Activated CD8-positive, alpha-beta memory T cell treated with anti-CD3 and anti-CD28 coated beads for 1 hour (primary cell): ENCODE measurements around the gene TMEM72.
A peak's percentile ranks its signal among the peaks of the same experiment; 100 is the strongest.

Experiments
- DNase-seq, 2 donors: peaks; one replicate each; pipeline ENCODE4 v3.0.0-alpha.2; 2020; ENCODE audit warnings: low read depth in 1 of 2; ENCODE audit errors: extremely low read depth in 1 of 2

TMEM72 gene

DNA sequence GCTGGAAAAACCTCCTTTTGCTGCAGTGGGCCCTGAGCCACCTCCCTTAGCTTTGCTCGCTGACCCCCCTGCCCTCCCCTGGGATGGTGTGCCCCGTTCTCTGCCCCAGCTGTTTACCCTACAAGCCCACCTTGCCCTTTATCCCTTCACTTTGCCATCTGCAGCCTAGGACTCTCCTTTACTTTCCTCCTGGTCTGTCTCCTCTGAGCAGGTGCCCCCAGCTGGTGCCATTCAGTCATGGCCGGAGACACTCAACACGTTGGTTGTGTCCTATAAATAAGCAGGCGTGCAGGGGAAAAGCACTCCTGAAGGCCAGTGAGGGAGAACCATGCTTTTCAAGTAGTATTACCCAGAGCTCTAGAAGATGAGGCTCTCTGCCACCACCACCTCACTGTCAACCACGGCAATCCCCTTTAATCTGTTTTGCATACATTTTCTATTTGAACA is 54.5 kb downstream of the TMEM72 start:
- no peak for DNase-seq

DNA sequence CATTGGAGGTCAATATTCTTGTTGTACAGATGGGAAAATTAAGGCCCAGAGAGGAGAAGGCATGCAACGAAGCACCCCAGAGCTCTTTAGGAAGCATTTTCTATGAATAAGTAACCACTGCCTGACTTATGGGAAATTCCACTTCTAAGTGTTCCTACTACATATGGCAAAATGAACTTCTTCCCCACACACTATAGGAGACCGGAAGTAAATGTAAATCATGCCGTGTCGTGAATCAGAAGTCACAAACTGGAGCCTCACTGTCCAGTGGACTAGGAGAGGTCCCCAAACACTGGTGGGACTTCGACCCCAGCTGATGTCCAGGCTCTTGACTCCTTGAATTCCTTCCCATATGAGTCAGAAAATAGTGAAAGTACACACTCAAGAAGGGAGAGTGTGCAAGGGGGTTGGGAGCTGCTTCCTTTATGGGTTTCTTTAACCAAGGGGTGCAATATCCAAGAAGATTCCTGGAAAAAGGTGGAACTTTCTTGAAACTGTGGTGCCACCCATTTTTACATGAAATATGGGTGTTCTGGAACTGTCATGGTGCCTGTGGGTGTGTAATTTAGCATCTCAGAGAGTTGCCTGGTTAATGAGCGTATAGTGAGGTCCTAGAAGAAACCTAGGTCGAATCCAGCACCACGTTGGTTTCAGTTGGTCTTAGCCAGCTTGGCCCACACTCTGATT is 55.1 kb downstream of the TMEM72 start:
- no peak for DNase-seq

DNA sequence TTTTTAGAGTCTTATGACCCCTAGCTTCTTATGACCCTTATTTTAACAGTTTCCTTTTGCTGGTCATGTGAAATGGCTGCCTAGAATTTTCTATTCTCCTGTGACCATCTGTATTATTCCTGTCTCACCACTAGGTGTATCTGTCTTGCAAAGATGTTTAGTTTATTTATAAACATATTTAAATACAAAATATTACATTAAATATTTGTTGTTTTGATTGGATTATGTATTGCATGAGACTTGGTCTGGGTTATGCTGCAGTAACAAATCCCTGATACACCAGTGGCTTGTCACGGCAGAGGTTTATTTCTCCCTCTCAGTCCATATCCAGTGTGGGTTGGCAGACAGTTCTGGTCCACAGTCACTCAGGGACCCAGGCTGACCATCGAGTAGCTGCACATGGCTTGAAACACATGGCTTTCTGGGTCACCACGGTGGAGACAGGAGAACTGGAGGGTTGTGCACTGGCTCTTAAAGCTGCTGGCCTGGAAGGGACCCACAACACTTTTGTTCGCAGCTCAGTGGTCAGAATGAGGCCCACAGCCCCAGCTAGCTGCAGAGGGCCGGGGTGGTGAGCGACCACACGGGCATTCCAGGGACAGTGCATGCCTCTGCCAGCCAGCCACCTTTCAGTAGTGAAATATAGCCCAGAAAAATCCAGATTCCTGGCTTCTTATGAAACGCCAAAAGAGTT is 55.8 kb downstream of the TMEM72 start:
- DNase-seq = no peak

DNA sequence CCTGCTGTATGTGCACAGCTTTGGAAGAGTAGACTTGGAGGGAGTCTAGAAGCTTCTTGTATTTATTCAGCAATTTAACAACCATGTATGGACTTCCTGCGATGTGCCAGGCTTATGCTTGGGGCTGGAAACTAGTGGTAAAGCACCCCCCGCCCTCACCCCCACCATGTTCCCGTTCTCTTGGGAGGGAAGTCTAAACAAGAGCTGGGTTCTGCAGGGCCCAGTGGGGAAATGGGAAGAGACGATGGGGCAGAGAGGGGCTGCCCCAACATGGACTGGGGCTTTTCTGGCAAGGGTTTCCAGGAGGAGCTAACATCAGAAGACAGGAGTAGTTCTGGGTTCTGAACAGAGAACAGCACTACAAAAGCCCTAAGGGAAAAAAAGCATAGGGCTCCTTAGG is 56.5 kb downstream of the TMEM72 start:
- DNase-seq = no peak

DNA sequence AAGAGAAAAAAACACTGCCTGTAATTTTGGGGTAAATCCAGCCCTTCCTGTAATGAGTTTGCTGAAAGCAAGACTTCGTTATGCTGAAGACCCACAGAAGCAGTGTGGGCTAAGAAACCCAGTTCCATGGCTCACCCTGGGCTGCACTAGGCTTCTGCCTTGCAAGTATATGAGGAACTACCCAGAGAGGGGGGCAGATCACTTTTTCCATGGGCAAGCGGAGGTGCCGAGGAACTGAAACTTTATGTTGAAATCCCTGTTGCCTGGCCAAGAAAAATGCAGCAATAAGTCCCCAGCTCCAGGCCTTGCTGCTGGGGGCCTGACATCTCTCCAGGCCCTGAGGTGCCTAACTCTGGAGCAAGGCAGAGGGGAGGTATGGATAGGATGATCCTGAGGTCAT is 57.0 kb downstream of the TMEM72 start:
- no peak for DNase-seq

DNA sequence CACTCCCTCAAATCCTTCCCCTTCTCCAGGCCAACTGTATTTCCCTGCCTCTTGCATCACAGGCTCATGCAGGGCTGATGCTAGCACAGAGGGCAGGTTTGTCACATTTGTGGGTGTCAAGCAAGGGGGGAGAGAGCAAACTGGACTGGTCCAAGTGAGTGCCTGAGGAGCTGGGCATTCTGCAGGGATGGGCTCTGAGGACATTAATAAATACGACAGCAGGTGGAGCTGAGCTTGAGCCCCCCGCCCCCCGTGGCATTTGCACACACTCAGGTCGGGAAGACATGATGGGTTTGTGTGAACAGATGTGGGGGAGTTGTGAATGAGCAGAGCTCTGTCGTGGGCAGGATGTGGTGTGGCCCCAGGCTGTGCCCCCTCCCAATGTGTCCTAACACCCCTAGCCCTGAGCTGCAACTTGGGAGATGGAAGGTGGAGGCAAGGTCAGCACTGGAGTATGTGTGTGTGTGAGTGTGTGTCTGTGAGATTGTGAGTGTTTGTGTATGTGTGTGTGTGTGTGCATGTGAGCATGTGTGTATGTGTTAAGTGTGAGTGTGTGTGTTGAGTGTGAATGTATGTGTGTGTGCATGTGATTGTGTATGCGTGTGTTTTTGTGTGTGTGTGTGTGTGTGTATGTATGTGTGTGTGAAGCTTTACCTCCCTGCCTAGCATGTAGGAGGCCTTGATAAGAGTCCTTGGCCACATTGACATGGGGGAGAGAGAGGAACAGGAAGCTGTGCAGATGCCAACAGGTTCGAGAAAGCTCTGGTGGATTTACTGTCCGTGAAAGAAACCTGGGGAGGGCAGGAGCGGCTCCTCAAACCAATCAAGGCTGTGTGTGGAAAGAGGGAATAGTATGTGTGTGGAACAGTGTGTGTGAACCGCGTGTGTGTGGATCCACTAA is 57.6 kb downstream of the TMEM72 start:
- no peak for DNase-seq

DNA sequence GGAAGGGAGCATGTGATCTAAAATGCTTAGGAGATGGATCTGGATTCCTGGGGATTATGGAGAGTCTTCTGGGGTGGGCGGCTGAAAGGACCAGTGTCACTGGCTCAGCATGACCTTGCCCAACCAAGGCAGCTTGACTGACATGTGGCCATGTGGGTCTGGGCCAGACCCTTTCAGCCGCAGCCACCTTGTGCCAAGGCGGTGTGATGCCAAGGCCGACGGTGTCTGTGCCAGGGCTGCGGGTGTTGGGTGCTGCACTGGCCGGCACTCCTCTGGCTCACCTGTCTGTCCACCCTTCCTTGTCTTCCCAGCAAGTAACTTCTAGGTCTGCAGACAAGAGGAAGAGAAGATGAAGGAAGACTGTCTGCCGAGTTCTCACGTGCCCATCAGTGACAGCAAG is 58.7 kb downstream of the TMEM72 start:
- no peak for DNase-seq

DNA sequence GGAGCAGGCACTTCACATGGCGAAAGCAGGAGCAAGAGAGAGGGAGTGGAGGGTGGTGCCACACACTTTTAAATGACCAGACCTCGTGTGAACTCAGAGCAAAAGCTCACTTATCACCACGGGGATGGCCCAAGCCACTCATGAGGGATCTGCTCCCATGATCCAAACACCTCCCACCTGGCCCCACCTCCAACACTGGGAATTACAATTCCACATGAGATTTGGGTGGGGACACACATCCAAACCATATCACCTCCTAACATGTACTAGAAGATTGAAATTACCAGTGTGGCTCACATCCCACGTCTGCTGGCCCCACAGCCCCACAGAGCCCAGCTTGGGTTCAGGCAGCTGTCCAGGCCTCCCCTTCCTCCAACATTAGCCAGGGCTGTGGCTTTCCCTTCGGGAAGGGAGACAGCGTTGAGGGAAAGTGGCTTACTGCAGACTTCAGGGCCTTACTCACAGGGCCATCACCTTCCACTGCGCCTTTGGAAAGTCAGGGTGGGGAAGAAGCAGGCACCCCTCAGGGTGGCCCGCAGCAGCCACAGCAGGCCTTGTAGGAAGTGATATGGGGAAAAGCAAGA is 59.8 kb downstream of the TMEM72 start:
- no peak for DNase-seq

DNA sequence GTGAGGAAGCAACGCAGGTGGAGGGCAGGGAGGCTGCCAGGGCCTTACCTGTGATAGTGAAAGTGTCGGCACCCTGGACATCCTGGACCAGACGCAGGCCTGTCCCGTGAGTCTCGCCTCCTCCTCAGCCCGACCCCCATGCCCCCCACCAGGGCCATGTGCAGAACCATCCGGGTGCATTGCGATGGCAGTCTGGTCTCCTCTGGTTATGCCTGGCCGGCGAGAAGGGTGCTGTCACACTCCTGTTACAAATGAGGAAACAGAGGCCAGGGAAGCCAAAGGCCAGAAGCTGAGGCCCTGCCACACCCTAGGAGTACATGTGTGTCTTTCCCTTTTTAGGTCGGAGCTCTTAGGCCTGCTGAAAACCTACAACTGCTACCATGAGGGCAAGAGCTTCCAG is 60.3 kb downstream of the TMEM72 start:
- DNase-seq = no peak

DNA sequence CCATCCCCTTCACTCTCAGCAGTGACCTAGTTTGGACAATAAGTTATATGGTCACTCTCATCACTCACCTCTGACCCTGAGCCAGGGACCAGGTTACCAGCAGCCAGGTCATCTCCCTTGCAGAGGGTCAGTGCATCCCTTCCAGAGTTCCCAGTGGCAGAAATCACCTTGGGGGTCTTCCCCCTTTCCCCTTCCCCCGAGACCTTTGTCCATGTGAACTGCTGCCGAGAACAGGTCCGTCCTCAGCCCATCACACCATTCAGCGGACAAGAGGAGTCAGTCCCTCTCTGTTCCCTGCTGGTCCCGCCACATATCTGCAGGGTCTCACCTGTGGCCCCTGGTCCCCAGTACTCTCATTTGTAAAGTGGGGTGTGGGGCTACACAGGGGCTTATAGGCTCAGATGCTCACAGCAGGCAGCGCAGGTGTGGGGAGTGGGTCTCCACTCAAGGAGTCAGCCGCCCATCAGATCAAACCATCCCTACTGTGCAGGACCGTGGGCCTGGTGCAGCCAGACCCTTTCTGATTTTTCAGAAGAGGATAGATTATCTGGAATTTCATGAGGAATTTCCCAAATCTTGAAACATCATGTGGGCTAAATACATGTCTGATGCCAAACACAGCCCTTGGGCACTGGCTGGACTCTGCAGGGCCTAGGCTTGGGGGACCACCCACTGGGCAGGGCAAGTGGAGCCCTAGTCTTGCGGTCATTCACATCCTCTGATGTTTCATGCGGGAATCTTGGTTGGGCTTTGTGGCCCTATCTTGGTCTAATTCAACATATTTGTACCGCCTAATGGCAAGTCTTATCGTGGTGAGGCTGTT is 61.0 kb downstream of the TMEM72 start:
- no peak for DNase-seq

DNA sequence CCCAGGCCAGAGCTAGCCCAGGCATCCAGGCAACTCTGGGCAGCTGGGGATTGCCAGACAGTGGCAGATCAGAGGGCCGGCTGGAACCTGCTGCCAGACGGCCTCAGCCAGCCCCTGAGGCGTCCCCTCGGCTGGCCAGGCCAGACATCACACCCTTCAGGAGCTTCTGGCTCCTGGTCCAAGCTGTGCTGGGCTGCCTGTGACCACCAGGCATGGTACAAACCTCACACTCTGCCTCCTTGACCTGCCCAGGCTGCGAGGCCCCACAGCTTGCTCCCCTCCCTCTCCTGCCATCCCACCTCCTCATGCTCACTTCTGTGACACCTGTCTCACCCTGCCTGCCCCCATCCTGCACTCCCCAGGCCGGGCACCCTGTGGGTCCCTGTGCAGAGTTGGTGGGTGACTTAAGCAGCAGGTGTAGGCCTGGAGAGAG is 61.8 kb downstream of the TMEM72 start:
- no peak for DNase-seq

DNA sequence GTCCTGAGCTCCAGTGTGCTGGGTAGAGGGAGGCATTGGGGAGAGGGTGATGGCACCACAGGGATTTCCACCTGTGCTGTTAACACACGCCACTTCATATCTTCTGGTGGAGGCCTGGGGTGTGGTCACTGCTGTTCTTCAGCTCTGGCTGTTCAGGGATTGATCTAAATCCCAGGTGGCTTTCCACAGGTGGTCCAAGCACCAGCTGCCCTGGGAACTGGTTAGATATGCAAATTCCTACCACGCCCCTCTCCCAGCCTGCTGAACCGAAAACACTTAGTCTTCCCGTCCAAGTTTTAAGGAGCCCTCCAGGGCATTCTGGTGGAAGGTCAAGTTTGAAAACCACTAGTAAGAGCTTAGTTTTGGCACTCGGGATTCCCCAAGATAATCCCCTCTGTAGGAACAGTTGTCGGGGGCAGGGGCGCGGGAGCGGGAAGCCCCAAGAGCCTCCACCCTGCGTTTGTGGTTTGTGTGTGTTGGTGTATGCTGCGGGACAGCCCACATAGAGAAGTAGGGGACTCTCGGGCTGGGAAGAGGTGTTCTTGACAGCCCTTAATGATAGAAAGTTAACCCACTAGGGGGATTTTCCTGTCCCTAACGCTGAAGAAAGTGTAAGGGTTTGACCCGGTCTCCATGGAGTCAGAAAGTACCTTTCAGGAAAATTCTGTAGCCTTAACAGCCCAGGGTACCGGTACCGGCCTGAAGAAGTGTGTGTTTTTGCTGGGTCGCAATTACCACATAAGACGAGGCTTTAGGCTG is 62.4 kb downstream of the TMEM72 start:
- DNase-seq = no peak

DNA sequence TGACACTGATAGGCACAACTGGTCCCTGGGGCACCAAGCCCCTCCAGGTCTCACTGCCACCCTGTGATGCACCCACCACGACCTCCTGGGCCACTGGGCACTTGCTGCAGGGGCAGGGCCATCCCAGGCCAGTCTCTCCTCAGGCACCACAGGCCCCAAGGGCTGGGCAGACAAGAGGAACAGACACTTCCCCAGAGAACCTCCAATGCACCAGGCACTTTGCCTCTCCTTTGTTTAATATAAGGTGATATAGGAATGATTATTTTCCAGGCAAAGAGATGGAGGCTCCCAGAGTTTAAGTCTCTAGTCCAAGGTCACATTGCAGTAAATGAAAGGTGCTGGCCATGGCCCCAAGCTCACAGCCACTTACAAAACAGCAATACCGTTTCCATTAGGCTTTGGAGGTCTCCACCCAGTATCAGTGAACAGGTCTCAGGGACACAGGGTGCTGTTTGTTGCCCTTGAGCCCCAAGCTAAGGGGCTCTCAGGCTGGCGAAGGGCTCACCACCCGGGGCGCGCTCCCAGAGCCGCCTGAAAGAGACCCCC is 63.0 kb downstream of the TMEM72 start:
- DNase-seq = no peak

DNA sequence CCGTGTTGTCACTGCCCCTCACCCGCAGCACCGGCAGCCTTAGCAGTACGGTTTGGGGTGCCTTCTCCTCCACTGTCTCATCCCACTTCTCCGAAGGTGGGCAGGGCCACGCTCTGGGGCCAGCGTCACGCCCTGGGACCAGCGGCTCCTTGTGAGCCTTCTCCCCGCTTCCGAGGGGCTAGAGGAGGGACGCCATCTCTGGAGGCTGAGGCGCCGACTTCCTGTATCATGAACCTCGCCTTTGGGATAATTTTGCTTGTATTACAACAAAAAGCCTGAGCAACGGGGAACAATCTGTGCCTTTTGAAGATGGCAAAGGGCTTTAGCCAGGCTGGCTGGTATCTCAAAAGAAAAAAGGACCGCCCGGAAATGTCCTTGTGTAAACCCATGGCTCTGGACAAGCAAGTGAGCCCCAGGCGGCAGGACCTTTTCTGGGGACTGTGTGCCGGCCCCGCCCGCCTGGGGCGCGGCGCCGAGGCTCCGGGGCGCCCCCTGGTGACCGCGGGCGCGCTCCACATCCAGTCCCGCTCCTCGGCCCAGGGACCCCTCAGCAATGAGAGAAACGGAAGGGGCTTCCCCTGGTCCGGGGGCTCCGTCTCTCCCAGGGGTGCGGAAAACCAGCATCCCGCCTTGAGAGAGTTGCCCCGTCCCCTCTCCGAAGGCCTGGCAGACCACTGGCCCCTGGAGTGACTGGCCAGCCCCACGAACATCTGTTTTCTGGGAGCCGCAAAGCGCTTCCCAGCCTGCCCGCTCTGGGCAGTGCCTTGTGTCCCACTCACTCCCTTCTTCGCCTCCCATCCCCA is 63.7 kb downstream of the TMEM72 start:
- DNase-seq = peak in 1 of 2 donors; percentile 43

DNA sequence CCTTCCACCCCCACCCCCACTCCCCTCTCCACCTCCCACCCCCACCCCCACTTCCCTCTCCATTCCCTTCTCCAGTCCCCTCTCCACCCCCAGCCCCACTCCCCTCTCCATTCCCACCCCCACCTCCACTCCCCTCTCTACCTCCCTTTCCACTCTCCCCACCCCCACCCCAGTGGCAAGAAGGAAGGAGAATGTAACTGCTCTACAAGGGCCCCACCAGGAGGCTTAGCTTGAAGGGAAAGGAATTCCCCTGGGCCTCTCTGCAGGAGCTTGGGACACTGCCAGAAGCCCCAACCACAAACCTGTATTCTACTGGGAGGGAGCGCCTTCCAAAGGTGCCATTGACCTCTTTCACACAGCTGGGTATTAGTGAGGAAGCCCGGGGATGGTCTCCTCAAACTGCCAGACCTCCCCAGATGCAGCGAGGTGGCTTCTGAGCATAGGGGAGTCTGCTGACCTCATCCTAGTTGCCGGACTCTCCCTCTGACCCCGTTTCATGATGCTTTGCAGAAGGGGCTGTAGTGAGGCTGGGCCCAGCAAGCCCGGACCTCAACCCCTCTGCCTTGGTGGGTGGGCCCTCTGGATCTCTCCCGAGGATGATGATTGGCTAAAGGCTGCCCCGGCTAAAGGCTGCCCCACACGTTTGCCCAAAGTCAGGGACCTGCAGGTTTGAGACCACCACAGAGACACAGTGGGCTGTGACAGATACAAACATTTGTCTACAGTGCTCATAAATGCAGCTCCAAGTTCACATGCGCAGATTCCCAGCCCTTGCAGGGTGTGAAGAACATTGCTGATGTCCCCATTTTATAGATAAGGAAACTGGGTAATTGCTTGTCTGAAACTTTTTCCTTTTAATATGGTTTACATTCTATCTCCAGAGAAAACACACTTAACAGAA is 64.5 kb downstream of the TMEM72 start:
- DNase-seq = no peak

DNA sequence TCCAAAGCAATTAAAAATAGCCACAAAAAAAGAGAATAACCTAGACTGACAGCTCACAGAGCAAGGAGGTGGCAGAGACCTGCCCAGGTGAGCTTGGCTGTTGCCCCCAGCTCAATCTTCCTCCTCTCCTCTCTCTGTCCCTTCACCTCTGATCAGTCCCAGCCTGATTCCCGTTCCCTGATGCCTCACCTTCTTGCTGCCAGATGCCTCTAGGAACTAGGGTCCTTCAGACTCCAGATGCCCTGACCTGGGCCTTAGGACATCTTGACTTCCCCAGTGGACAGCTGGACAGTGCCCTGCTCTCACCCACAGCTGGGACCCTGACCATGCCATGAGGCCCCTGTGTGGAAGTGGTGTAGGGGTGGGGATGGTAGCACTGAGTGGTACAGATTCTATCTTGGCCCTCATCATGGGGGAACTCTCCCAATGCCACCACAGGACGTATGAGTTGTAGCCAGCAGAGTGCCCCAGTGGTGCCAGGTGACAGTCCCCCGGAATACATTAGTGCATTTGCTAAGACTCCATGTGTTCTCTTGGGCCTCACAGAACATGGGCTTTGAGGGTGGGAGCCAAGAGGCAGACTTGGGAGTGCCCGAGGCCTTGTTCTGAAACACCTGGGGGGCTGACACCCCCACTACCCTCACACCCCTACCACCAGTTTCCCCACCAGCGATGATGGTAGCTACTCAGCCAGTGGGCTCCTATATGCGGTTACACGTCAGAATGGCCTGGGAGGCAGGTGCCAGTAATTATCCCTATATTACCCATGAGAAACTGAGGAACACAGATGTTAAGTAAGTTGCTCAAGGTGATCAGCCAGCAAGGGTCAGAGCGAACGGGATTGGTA is 65.4 kb downstream of the TMEM72 start:
- no peak for DNase-seq
